GM12878 (cell line): ENCODE measurements around the gene GABBR2. TPM values are rescaled to one million over a fixed set of nuclear protein-coding genes. Genes with fewer than 3 reads are reported as not detected.

ENCODE experiments used
- ATAC-seq: fragments of 200-7000 bp; cut with Tn5 transposase; 3 replicates; pipeline ENCODE4 v1.9.1; 2020; ENCODE audit warnings: mild to moderate bottlenecking, moderate library complexity
- BruUV-seq: library from RNA; stranded (reverse); fragments of 400-500 nt; replicated peaks from 2 replicates; lab custom pipeline; 2021; lab: Mats Ljungman, UMichigan
- CTCF ChIA-PET: fragments of 300-600 bp; sonication (Branson Sonifier 250); formaldehyde crosslinking; extraction: SDS; loops from one replicate; lab custom pipeline; 2021; ENCODE audit warnings: inconsistent platforms; lab: Yijun Ruan, JAX
- POLR2A ChIA-PET: fragments of 350-600 bp; formaldehyde crosslinking; extraction: SDS; loops from one replicate; lab custom pipeline; 2021; ENCODE audit warnings: inconsistent platforms; lab: Charles Lee
- RAD21 ChIA-PET: fragments of 300-600 bp; sonication (Branson Sonifier 250); formaldehyde crosslinking; loops from one replicate; lab custom pipeline; 2023; ENCODE audit warnings: antibody characterized with exemption; ENCODE audit not compliant: unreplicated experiment; lab: Charles Lee
- SMC1A ChIA-PET: fragments of 300-600 bp; sonication (Branson Sonifier 250); formaldehyde crosslinking; loops from one replicate; lab custom pipeline; 2023; ENCODE audit not compliant: unreplicated experiment, uncharacterized antibody; lab: Charles Lee
- DNase-seq: peaks from one replicate; pipeline ENCODE4 v3.0.0-alpha.2; 2011; ENCODE audit warnings: low read depth, low spot score
- FAIRE-seq: peaks from 3 replicates; lab custom pipeline; 2011; peaks lifted over from hg19 to GRCh38; lab: Jason Lieb, UNC
- H2AFZ ChIP-seq: 2 replicates; pipeline ENCODE4 v1.6.0; 2011; ENCODE audit warnings: low read depth, low read length, control low read depth; ENCODE audit not compliant: control insufficient read depth
- H3K27ac ChIP-seq: 2 replicates; pipeline ENCODE4 v1.5.1; 2011; ENCODE audit warnings: control low read depth; ENCODE audit not compliant: control insufficient read depth, insufficient read depth
- H3K27me3 ChIP-seq, 2 experiments: replicated peaks in 1 of 2; 2 replicates each; pipeline versions ENCODE4 v1.6.0 to v1.6.1; 2011; ENCODE audit warnings: low read length in 1 of 2; ENCODE audit not compliant: control insufficient read depth in 2 of 2, insufficient read depth in 2 of 2
- H3K36me3 ChIP-seq, 2 experiments: 2 replicates each; pipeline ENCODE4 v1.5.1; 2011; ENCODE audit warnings: low read length in 1 of 2; ENCODE audit not compliant: control insufficient read depth in 2 of 2, insufficient read depth in 2 of 2
- H3K4me1 ChIP-seq: 2 replicates; pipeline ENCODE4 v1.6.1; 2011; ENCODE audit warnings: mild to moderate bottlenecking, low read length, moderate library complexity, mixed read lengths; ENCODE audit not compliant: control insufficient read depth, insufficient read depth
- H3K4me2 ChIP-seq: 2 replicates; pipeline ENCODE4 v1.6.0; 2011; ENCODE audit warnings: control low read depth; ENCODE audit not compliant: control insufficient read depth, insufficient read depth
- H3K4me3 ChIP-seq: fragments of 200-600 bp; sonication (generic); 2 replicates; pipeline ENCODE4 v1.5.1; 2016
- H3K79me2 ChIP-seq: 2 replicates; pipeline ENCODE4 v1.6.0; 2011; ENCODE audit warnings: low read length; ENCODE audit not compliant: control insufficient read depth, insufficient read depth
- H3K9ac ChIP-seq: 2 replicates; pipeline ENCODE4 v1.8.0; 2011; ENCODE audit warnings: low read length, control low read depth, mixed read lengths; ENCODE audit not compliant: control insufficient read depth, insufficient read depth
- H3K9me3 ChIP-seq: replicated peaks from 3 replicates; pipeline ENCODE4 v1.5.1; 2011; ENCODE audit warnings: mild to moderate bottlenecking, low read length; ENCODE audit not compliant: control insufficient read depth, insufficient read depth
- H4K20me1 ChIP-seq: 2 replicates; pipeline ENCODE4 v1.6.0; 2011; ENCODE audit not compliant: control insufficient read depth, insufficient read depth
- EP300 ChIP-seq, 2 experiments: fragments of 150-350 bp in 1 of 2; IDR thresholded peaks; 2 replicates each; pipeline ENCODE4 v1.6.1; 2011 to 2012; ENCODE audit warnings: low read depth in 2 of 2, low read length in 2 of 2, borderline replicate concordance in 1 of 2, improper control_type of control experiment in 1 of 2, inconsistent platforms in 1 of 2; ENCODE audit not compliant: control insufficient read depth in 1 of 2
- KDM1A ChIP-seq: fragments of 200-600 bp; sonication (generic); IDR thresholded peaks from 2 replicates; pipeline ENCODE4 v1.6.1; 2016; ENCODE audit warnings: borderline replicate concordance
- MTA2 ChIP-seq: fragments of 450-650 bp; IDR thresholded peaks from 2 replicates; pipeline ENCODE4 v1.6.1; 2016; ENCODE audit warnings: low read depth, mild to moderate bottlenecking, moderate library complexity
- SPI1 ChIP-seq: IDR thresholded peaks from 2 replicates; pipeline ENCODE4 v1.6.1; 2011; ENCODE audit warnings: low read depth, mild to moderate bottlenecking, low read length, moderate library complexity, borderline replicate concordance; ENCODE audit not compliant: insufficient read depth
- SREBF2 ChIP-seq: IDR thresholded peaks from 2 replicates; pipeline ENCODE4 v1.6.1; 2012; ENCODE audit warnings: mild to moderate bottlenecking, low read length
- WGBS: methylation state at CpG from one replicate; pipeline ENCODE4 v1.1.6; 2016; ENCODE audit warnings: low lambda C conversion rate; ENCODE audit not compliant: insufficient replicate concordance, insufficient coverage; ENCODE audit errors: missing lambda C conversion rate; 5-methylcytosine and 5-hydroxymethylcytosine counted together
- in situ Hi-C: fragments of 300-500 bp; cut with MboI; formaldehyde crosslinking; loops from 9 replicates; pipeline ENCODE4 v1.14.3; 2018; ENCODE audit warnings: mixed read lengths
- intact Hi-C: fragments of 100-400 bp; cut with micrococcal nuclease; formaldehyde crosslinking; loops from one replicate; pipeline ENCODE4 v1.14.2; 2022; ENCODE audit not compliant: unreplicated experiment
- polyA plus RNA-seq, 11 experiments: library from polyadenylated mRNA; depleted of rRNA in 4 of 11; unstranded in 6 of 11; stranded (reverse) in 5 of 11; fragments of >200 nt; fragmentation: Nextera tagmentation in 4 of 11; fragmentation: Illumina TruSeq in 1 of 11; extraction: Ambion mirVana in 4 of 11; extraction: Trizol in 1 of 11; gene quantifications; 1 replicate in 1 of 11; 2 replicates in 10 of 11; pipeline versions ENCODE4 v1.2.1 to v1.2.3, GENCODE V29; 2011 to 2016; ENCODE audit warnings: inconsistent platforms in 2 of 11, missing spikeins in 2 of 11, low read depth in 1 of 11
- total RNA-seq, 4 experiments: library from RNA; depleted of rRNA in 3 of 4; stranded (reverse); fragments of >200 nt in 3 of 4; fragmentation: Illumina TruSeq in 1 of 4; extraction: Trizol in 1 of 4; gene quantifications; 2 replicates each; pipeline versions ENCODE4 v1.2.1 to v1.2.3, GENCODE V29; 2013 to 2021
- TF ChIP-seq, protein P1 (sequence below): IDR thresholded peaks from 2 replicates; pipeline ENCODE4 v1.6.1; 2011; ENCODE audit warnings: borderline replicate concordance, low read depth, mild to moderate bottlenecking, moderate library complexity, mixed read lengths, low read length; ENCODE audit not compliant: insufficient read depth; ENCODE audit errors: extremely low read length
- TF ChIP-seq, protein P2 (sequence below): IDR thresholded peaks from 2 replicates; pipeline ENCODE4 v1.6.1; 2012; ENCODE audit warnings: low read length, inconsistent platforms

GABBR2 gene
- total and polyA plus RNA-seq, 10 of the 15 experiments (the other 5 are each of a cell fraction or from before 2014, with no cell fraction given) = 0.02 to 2.2 (median 0.06) TPM; not detected in 2

- CTCF ChIA-PET = interaction anchor here (1.3 to 7.1 kb wide), 2 partner anchors 13 to 463 kb away, joined by 3 to 97 read pairs; no protein-coding TSS in a partner anchor
Measured at GRCh38 chr9:98312365-98312764, 396.4 kb downstream of the GABBR2 start.

GRCh38 chr9:98311541-98311940 lies 397.2 kb downstream of the GABBR2 start:
- Histone ChIP-seq H3K4me3 (no peak overlapping the region), H3K4me2 (no peak overlapping the region), H3K27me3 (no peaks in the 10 kb centered on the region), H2AFZ (no peak overlapping the region), H3K9me3 (no peaks in the 10 kb centered on the region), H3K4me1 (no peaks in the 10 kb centered on the region), H3K27ac (no peak overlapping the region), H3K79me2 (no peaks in the 10 kb centered on the region), H3K36me3 (no peaks in the 10 kb centered on the region), H3K9ac (no peak overlapping the region), H4K20me1 (no peaks in the 10 kb centered on the region)
- in situ Hi-C loops (no loop called here), intact Hi-C loops (loop anchor here (10.0 kb wide), 1 partner anchor 223 kb away; no protein-coding TSS in a partner anchor)
- BruUV-seq = no TSS peak
- POLR2A ChIA-PET = no interaction called here
- SMC1A ChIA-PET = no interaction called here
- ATAC-seq = no peak
- RAD21 ChIA-PET = no interaction called here
- no peak for DNase-seq
- FAIRE-seq = no peak
- TF ChIP-seq SREBF2 = no peak
- TF ChIP-seq, protein P1, sequence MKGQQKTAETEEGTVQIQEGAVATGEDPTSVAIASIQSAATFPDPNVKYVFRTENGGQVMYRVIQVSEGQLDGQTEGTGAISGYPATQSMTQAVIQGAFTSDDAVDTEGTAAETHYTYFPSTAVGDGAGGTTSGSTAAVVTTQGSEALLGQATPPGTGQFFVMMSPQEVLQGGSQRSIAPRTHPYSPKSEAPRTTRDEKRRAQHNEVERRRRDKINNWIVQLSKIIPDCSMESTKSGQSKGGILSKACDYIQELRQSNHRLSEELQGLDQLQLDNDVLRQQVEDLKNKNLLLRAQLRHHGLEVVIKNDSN = peak; percentile 36
- CTCF ChIA-PET = interaction anchor here (7.1 kb wide), 1 partner anchor 464 kb away, joined by 97 read pairs; no protein-coding TSS in a partner anchor

More at GRCh38 chr9:98312365-98312764, 396.4 kb downstream of the GABBR2 start:
- Histone ChIP-seq H3K4me1 (no peaks in the 10 kb centered on the region), H3K9me3 (no peaks in the 10 kb centered on the region), H3K79me2 (no peaks in the 10 kb centered on the region), H3K4me2 (no peak overlapping the region), H3K4me3 (no peak overlapping the region), H4K20me1 (no peaks in the 10 kb centered on the region), H3K9ac (no peak overlapping the region), H2AFZ (no peak overlapping the region), H3K36me3 (no peaks in the 10 kb centered on the region), H3K27me3 (no peaks in the 10 kb centered on the region), H3K27ac (no peak overlapping the region)
- WGBS = 66% methylated on average over 3 of the region's 3 CpGs
- peak; percentile 11 for DNase-seq
- in situ Hi-C loops = no loop called here
- ChIA-PET POLR2A (no interaction called here), SMC1A (interaction anchor here (1.5 kb wide), 1 partner anchor 8 kb away, joined by 3 read pairs; no protein-coding TSS in a partner anchor), RAD21 (interaction anchor here (0.6 to 0.7 kb wide), 2 partner anchors 55 to 464 kb away, joined by 3 read pairs; no protein-coding TSS in a partner anchor)
- intact Hi-C loops = loop anchor here (10.0 kb wide), 1 partner anchor 222 kb away; no protein-coding TSS in a partner anchor
- BruUV-seq = no TSS peak
- no peak for FAIRE-seq
- peak; percentile 59 for ATAC-seq
- peak; percentile 50; the same call in 1 of the 2 replicates for TF ChIP-seq SPI1
- TF ChIP-seq KDM1A = no peak
- TF ChIP-seq EP300 (IDR thresholded peaks at IDR 0.05; ENCODE audit: borderline replicate concordance in 1 of 2, control insufficient read depth in 1 of 2, low read depth in 2 of 2, low read length in 2 of 2) = peak; percentile 33 to 59; a peak in 2 of 4 replicates
- TF ChIP-seq, protein P2, sequence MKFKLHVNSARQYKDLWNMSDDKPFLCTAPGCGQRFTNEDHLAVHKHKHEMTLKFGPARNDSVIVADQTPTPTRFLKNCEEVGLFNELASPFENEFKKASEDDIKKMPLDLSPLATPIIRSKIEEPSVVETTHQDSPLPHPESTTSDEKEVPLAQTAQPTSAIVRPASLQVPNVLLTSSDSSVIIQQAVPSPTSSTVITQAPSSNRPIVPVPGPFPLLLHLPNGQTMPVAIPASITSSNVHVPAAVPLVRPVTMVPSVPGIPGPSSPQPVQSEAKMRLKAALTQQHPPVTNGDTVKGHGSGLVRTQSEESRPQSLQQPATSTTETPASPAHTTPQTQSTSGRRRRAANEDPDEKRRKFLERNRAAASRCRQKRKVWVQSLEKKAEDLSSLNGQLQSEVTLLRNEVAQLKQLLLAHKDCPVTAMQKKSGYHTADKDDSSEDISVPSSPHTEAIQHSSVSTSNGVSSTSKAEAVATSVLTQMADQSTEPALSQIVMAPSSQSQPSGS = no peak
- peak; percentile 68 for TF ChIP-seq MTA2
